Activated CD8-positive, alpha-beta memory T cell treated with anti-CD3 and anti-CD28 coated beads, Interleukin-2, amount 50 U/mL, for 1 hour (primary cell): ENCODE results near the gene C3orf52.

Experiments
- DNase-seq: peaks from one replicate; pipeline ENCODE4 v3.0.0-alpha.2; 2020; ENCODE audit errors: extremely low read depth

Gene C3orf52

GRCh38 chr3:112136959-112137693 lies 50.9 kb downstream of the C3orf52 start:
- no peak for DNase-seq

GRCh38 chr3:112137781-112138180 lies 51.6 kb downstream of the C3orf52 start:
- no peak for DNase-seq

GRCh38 chr3:112138219-112138969 lies 52.2 kb downstream of the C3orf52 start:
- DNase-seq: no peak

GRCh38 chr3:112140584-112140983 lies 54.4 kb downstream of the C3orf52 start:
- no peak for DNase-seq

GRCh38 chr3:112141293-112141692 lies 55.1 kb downstream of the C3orf52 start:
- DNase-seq: no peak

- DNase-seq: no peak
These were observed 57.1 kb downstream of the C3orf52 start for GRCh38 chr3:112143251-112143650.

GRCh38 chr3:112143689-112144088 lies 57.5 kb downstream of the C3orf52 start:
- no peak for DNase-seq

- DNase-seq: no peak
These were observed 62.9 kb downstream of the C3orf52 start for GRCh38 chr3:112149136-112149535.

- no peak for DNase-seq
These were observed 81.6 kb downstream of the C3orf52 start for GRCh38 chr3:112167758-112168157.
